Lower leg skin (tissue), 3 donors: ENCODE data around the gene MDH1.

Experiments
- POLR2A ChIP-seq, 2 donors: fragments of 450-650 bp; IDR thresholded peaks; one replicate each; pipeline ENCODE4 v1.6.1; 2016 to 2017; ENCODE audit warnings: antibody characterized with exemption in 2 of 2, mild to moderate bottlenecking in 1 of 2, moderate library complexity in 1 of 2
- TF ChIP-seq, protein P1 (sequence below), 3 donors: fragments of 450-650 bp; IDR thresholded peaks; one replicate each; pipeline ENCODE4 v1.5.1; 2016; ENCODE audit warnings: antibody characterized with exemption in 3 of 3, mild to moderate bottlenecking in 3 of 3, moderate library complexity in 2 of 3

DNA sequence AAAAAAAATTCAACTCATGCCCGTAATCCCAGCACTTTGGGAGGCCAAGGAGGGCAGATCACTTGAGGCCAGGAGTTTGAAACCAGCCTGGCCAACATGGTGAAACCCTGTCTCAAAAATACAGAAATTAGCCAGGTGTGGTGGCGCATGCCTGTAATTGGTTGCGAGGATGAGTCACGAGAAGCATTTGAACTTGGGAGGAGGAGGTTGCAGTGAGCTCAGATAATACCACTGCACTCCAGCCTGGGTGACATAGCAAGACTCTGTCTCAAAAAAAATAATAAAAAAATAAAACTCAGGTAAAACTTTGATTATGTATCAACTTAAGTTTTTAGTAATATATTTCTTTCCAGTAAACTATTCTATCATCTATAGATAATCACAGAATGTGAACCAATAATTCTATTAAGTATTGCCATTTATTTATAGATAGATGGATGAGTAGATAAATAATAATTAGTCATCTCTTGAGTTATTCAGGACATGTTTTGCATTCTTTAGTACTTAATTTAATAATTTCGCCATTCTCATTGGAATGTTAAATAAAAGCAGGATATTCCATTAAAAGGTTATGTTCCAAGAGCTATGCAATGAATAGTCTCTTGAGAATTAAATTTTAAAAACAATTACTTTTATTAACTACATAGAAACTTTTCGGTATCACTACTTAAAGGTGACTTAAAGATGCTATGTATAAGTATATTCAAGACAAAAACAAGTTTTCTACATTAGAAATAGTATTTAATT, 49.2 kb upstream of the MDH1 start:
- TF ChIP-seq, protein P1, sequence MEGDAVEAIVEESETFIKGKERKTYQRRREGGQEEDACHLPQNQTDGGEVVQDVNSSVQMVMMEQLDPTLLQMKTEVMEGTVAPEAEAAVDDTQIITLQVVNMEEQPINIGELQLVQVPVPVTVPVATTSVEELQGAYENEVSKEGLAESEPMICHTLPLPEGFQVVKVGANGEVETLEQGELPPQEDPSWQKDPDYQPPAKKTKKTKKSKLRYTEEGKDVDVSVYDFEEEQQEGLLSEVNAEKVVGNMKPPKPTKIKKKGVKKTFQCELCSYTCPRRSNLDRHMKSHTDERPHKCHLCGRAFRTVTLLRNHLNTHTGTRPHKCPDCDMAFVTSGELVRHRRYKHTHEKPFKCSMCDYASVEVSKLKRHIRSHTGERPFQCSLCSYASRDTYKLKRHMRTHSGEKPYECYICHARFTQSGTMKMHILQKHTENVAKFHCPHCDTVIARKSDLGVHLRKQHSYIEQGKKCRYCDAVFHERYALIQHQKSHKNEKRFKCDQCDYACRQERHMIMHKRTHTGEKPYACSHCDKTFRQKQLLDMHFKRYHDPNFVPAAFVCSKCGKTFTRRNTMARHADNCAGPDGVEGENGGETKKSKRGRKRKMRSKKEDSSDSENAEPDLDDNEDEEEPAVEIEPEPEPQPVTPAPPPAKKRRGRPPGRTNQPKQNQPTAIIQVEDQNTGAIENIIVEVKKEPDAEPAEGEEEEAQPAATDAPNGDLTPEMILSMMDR (IDR thresholded peaks at IDR 0.05): no peak
- TF ChIP-seq POLR2A (IDR thresholded peaks at IDR 0.05): no peak
